H1 (cell line): Measurements from ENCODE around the gene PRMT2. TPM values are rescaled to one million over a fixed set of nuclear protein-coding genes. Genes with fewer than 3 reads are reported as not detected.
A peak's percentile ranks its signal among the peaks of the same experiment; 100 is the strongest.

ENCODE experiments used
- CTCF ChIA-PET: fragments of 300-600 bp; sonication (Branson Sonifier 250); formaldehyde crosslinking; loops from one replicate; lab custom pipeline; 2021; ENCODE audit not compliant: partially characterized antibody; lab: Charles Lee
- POLR2A ChIA-PET: fragments of 300-600 bp; sonication (Branson Sonifier 250); formaldehyde crosslinking; loops from one replicate; lab custom pipeline; 2021; ENCODE audit warnings: inconsistent platforms; ENCODE audit not compliant: partially characterized antibody; lab: Charles Lee
- DNase-seq, 2 experiments: peaks; one replicate each; pipeline versions ENCODE4 v3.0.0 to v3.0.0-alpha.2; 2010 to 2022; ENCODE audit warnings: low spot score in 2 of 2, low read depth in 1 of 2, mixed read lengths in 1 of 2
- FAIRE-seq: peaks from 2 replicates; lab custom pipeline; 2011; peaks lifted over from hg19 to GRCh38; lab: Jason Lieb, UNC
- H2AFZ ChIP-seq: 2 replicates; pipeline ENCODE4 v1.8.1; 2012; ENCODE audit warnings: low read length, inconsistent platforms
- H2AK5ac ChIP-seq: 2 replicates; pipeline ENCODE4 v1.6.1; 2013; ENCODE audit warnings: low read depth, low read length
- H2BK120ac ChIP-seq: replicated peaks from 2 replicates; pipeline ENCODE3; 2013; ENCODE audit warnings: low read depth, low read length, inconsistent platforms
- H2BK12ac ChIP-seq: 2 replicates; pipeline ENCODE4 v1.6.1; 2013; ENCODE audit warnings: low read depth, low read length
- H2BK15ac ChIP-seq: 2 replicates; pipeline ENCODE4 v1.6.1; 2013; ENCODE audit warnings: low read length
- H2BK20ac ChIP-seq: 2 replicates; pipeline ENCODE4 v1.6.1; 2013; ENCODE audit warnings: low read length
- H2BK5ac ChIP-seq: 2 replicates; pipeline ENCODE4 v1.6.1; 2013; ENCODE audit warnings: low read depth, low read length
- H3K14ac ChIP-seq: 2 replicates; pipeline ENCODE4 v1.6.1; 2013; ENCODE audit warnings: inconsistent platforms; ENCODE audit not compliant: insufficient read length
- H3K18ac ChIP-seq: 2 replicates; pipeline ENCODE4 v1.6.1; 2013; ENCODE audit warnings: low read length; ENCODE audit errors: extremely low read depth
- H3K23ac ChIP-seq: 2 replicates; pipeline ENCODE4 v1.6.1; 2013; ENCODE audit warnings: inconsistent platforms; ENCODE audit not compliant: insufficient read length
- H3K23me2 ChIP-seq: 2 replicates; pipeline ENCODE4 v1.6.1; 2013; ENCODE audit warnings: low read depth, low read length
- H3K27ac ChIP-seq: 2 replicates; pipeline ENCODE4 v1.6.1; 2011; ENCODE audit warnings: low read depth, low read length, inconsistent platforms
- H3K27me3 ChIP-seq, 4 experiments: replicated peaks in 1 of 4; 1 replicate in 1 of 4; 2 replicates in 3 of 4; pipeline versions ENCODE4 v1.6.1 to v1.8.1; 2011 to 2013; ENCODE audit warnings: low read length in 3 of 4, mild to moderate bottlenecking in 3 of 4, inconsistent platforms in 2 of 4, mixed read lengths in 2 of 4, moderate library complexity in 1 of 4; ENCODE audit not compliant: control insufficient read depth in 3 of 4, insufficient read depth in 3 of 4; ENCODE audit errors: extremely low read depth in 1 of 4
- H3K36me3 ChIP-seq, 4 experiments: 2 replicates each; pipeline versions ENCODE4 v1.6.1 to v1.8.1; 2011 to 2013; ENCODE audit warnings: mild to moderate bottlenecking in 4 of 4, low read length in 3 of 4, moderate library complexity in 2 of 4, control low read depth in 1 of 4, inconsistent platforms in 1 of 4; ENCODE audit not compliant: insufficient read depth in 4 of 4, control insufficient read depth in 2 of 4
- H3K4ac ChIP-seq: replicated peaks from 2 replicates; pipeline ENCODE3; 2013; ENCODE audit warnings: low read length, low read depth, mixed read lengths, inconsistent platforms; ENCODE audit not compliant: insufficient read length
- H3K4me1 ChIP-seq, 4 experiments: replicated peaks in 1 of 4; 1 replicate in 1 of 4; 2 replicates in 3 of 4; pipeline versions ENCODE4 v1.6.1 to v1.8.1; 2011 to 2013; ENCODE audit warnings: low read length in 3 of 4, inconsistent platforms in 2 of 4, mixed read lengths in 1 of 4; ENCODE audit not compliant: insufficient read depth in 4 of 4, control insufficient read depth in 3 of 4
- H3K4me2 ChIP-seq, 2 experiments: 2 replicates each; pipeline versions ENCODE4 v1.6.1 to v1.8.1; 2011 to 2013; ENCODE audit warnings: low read depth in 2 of 2, low read length in 2 of 2, control low read depth in 1 of 2, inconsistent platforms in 1 of 2, mild to moderate bottlenecking in 1 of 2; ENCODE audit not compliant: insufficient read depth in 1 of 2
- H3K4me3 ChIP-seq, 4 experiments: fragments of 200-600, 300-600 bp in 1 of 4; sonication (generic), shearing (Covaris generic), sonication (Bioruptor Twin) in 1 of 4; 2 replicates each; pipeline versions ENCODE4 v1.5.1 to v1.8.1; 2011 to 2016; ENCODE audit warnings: low read length in 4 of 4, low read depth in 3 of 4, control low read depth in 2 of 4, inconsistent platforms in 2 of 4, mild to moderate bottlenecking in 2 of 4, mixed read lengths in 1 of 4, moderate library complexity in 1 of 4; ENCODE audit not compliant: insufficient read depth in 2 of 4; ENCODE audit errors: extremely low read depth in 1 of 4
- H3K56ac ChIP-seq: replicated peaks from 2 replicates; pipeline ENCODE3; 2013; ENCODE audit warnings: low read depth, mild to moderate bottlenecking, mixed read lengths, low read length, inconsistent platforms; ENCODE audit not compliant: insufficient read length
- H3K79me1 ChIP-seq: 2 replicates; pipeline ENCODE4 v1.6.1; 2013; ENCODE audit warnings: low read depth, low read length, control low read depth
- H3K79me2 ChIP-seq, 2 experiments: 2 replicates each; pipeline versions ENCODE4 v1.6.1 to v1.8.1; 2012 to 2013; ENCODE audit warnings: low read length in 2 of 2, mild to moderate bottlenecking in 2 of 2, inconsistent platforms in 1 of 2; ENCODE audit not compliant: insufficient read depth in 2 of 2, control insufficient read depth in 1 of 2
- H3K9ac ChIP-seq, 4 experiments: replicated peaks in 1 of 4; 1 replicate in 1 of 4; 2 replicates in 3 of 4; pipeline versions ENCODE4 v1.6.1 to v1.8.1; 2011 to 2013; ENCODE audit warnings: low read depth in 3 of 4, low read length in 3 of 4, control low read depth in 2 of 4, mild to moderate bottlenecking in 2 of 4, moderate library complexity in 2 of 4, inconsistent platforms in 1 of 4; ENCODE audit errors: extremely low read depth in 1 of 4
- H3K9me3 ChIP-seq, 2 experiments: 2 replicates each; pipeline versions ENCODE4 v1.6.1 to v1.8.1; 2012 to 2013; ENCODE audit warnings: mild to moderate bottlenecking in 2 of 2, moderate library complexity in 2 of 2, control low read depth in 1 of 2, inconsistent platforms in 1 of 2, low read depth in 1 of 2, low read length in 1 of 2, mixed read lengths in 1 of 2; ENCODE audit not compliant: insufficient read depth in 2 of 2
- H4K20me1 ChIP-seq, 2 experiments: replicated peaks in 1 of 2; 2 replicates each; pipeline versions ENCODE3 to v1.8.1; 2011 to 2013; ENCODE audit warnings: inconsistent platforms in 2 of 2, low read length in 2 of 2, mild to moderate bottlenecking in 1 of 2; ENCODE audit not compliant: insufficient read depth in 2 of 2, control insufficient read depth in 1 of 2
- H4K5ac ChIP-seq: 2 replicates; pipeline ENCODE4 v1.6.1; 2013; ENCODE audit warnings: low read length, low read depth, mixed read lengths, inconsistent platforms; ENCODE audit not compliant: insufficient read length
- H4K8ac ChIP-seq: 2 replicates; pipeline ENCODE4 v1.8.0; 2013; ENCODE audit warnings: mild to moderate bottlenecking, moderate library complexity, low read length, inconsistent platforms; ENCODE audit not compliant: insufficient read depth; ENCODE audit errors: extremely low read depth
- H4K91ac ChIP-seq: replicated peaks from 2 replicates; pipeline ENCODE3; 2013; ENCODE audit warnings: low read length, mixed read lengths, inconsistent platforms; ENCODE audit not compliant: insufficient read length
- BCL11A ChIP-seq, 2 experiments: IDR thresholded peaks; one replicate each; pipeline ENCODE4 v1.6.1; 2011; ENCODE audit warnings: low read depth in 2 of 2, low read length in 2 of 2, mild to moderate bottlenecking in 2 of 2
- MAFK ChIP-seq: IDR thresholded peaks from 2 replicates; pipeline ENCODE4 v1.6.1; 2012; ENCODE audit warnings: low read depth, mild to moderate bottlenecking, improper control_type of control experiment, low read length
- TEAD4 ChIP-seq: IDR thresholded peaks from 2 replicates; pipeline ENCODE4 v1.6.1; 2012; ENCODE audit warnings: low read depth, low read length, inconsistent platforms, mixed read lengths
- WGBS, 2 experiments: shearing (Covaris generic) in 1 of 2; methylation state at CpG; one replicate each; pipeline versions ENCODE4 v1.1.6 to v1.1.7; 2013 to 2015; ENCODE audit warnings: low lambda C conversion rate in 2 of 2, mixed read lengths in 2 of 2, inconsistent platforms in 1 of 2, low coverage in 1 of 2, missing lambda C conversion rate in 1 of 2; ENCODE audit not compliant: insufficient replicate concordance in 2 of 2, insufficient coverage in 1 of 2, insufficient read length in 1 of 2; ENCODE audit errors: extremely low coverage in 1 of 2, missing lambda C conversion rate in 1 of 2; 5-methylcytosine and 5-hydroxymethylcytosine counted together
- polyA plus RNA-seq, 7 experiments: library from polyadenylated mRNA; depleted of rRNA in 3 of 7; stranded (reverse) in 5 of 7; unstranded in 2 of 7; fragments of >200 nt in 5 of 7; fragments of 200-250 nt in 2 of 7; gene quantifications; 1 replicate in 5 of 7; 2 replicates in 1 of 7; 4 replicates in 1 of 7; pipeline versions ENCODE4 v1.2.1 to v1.2.3, GENCODE V29; 2011 to 2013; ENCODE audit warnings: missing spikeins in 2 of 7, mixed read lengths in 2 of 7
- total RNA-seq: library from RNA; stranded (reverse); fragmentation: NEBNext Ultra II Directional; extraction: Animal tissue kit (Norgen Biotek cat#: 25700); gene quantifications from 2 replicates; pipeline ENCODE4 v1.2.1, GENCODE V29; 2021

The PRMT2 gene
- total and polyA plus RNA-seq, 2 of the 8 experiments (the other 6 are each of a cell fraction or from before 2014, with no cell fraction given): 45.8 to 59.2 TPM

DNA sequence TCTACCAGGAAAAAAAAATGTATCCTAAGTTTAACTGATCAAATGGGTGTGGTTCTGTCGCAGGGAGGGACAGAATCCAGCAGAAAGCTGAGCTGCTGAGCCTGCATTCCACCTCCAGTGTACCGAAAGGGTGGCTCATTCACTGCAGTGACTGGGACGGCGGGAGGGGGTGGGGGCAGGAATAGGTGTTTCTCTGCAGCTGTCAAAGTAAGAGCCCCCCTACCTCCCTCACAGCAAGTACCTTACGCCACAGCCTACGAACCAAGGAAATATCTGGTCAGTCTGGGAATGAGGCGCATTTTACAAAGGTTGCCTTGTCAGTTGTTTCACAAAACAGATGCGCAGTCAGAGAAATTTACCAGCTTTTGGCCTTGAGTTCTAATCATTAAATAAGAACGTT, 32.2 kb upstream of the PRMT2 start:
- H3K36me3 ChIP-seq: no peaks in the 10 kb centered on the region
- no peaks in the 10 kb centered on the region for H3K79me1 ChIP-seq
- H3K4me1 ChIP-seq: peaks cover 3 to 11% (median 4%) of the 10 kb centered on the region in 4 experiments; a peak in 4 of 7 replicates
- H2AFZ ChIP-seq: no peak overlapping the region
- H3K4me2 ChIP-seq: no peak overlapping the region
- no peak overlapping the region for H4K5ac ChIP-seq
- FAIRE-seq: no peak
- no peak overlapping the region for H2BK120ac ChIP-seq
- no peak overlapping the region for H2AK5ac ChIP-seq
- H2BK15ac ChIP-seq: no peak overlapping the region
- 0 out of 2 replicates have a peak, but pooled peaks have one; percentile 17 for TF ChIP-seq TEAD4
- TF ChIP-seq BCL11A (IDR thresholded peaks at IDR 0.05; ENCODE audit: low read depth in 2 of 2, low read length in 2 of 2): no peak
- 0 out of 2 replicates have a peak, but pooled peaks have one; percentile 5 for TF ChIP-seq MAFK
- TF ChIP-seq, all 59 proteins: peak for 2
- no peak overlapping the region for H3K18ac ChIP-seq
- no peak overlapping the region for H3K4ac ChIP-seq
- H2BK5ac ChIP-seq: no peak overlapping the region
- H3K79me2 ChIP-seq: no peaks in the 10 kb centered on the region
- no peak overlapping the region for H3K14ac ChIP-seq
- H3K23ac ChIP-seq: no peak overlapping the region
- no peak for DNase-seq
- no peak overlapping the region for H4K91ac ChIP-seq
- no peak overlapping the region for H3K4me3 ChIP-seq
- ChIA-PET POLR2A (no interaction called here), CTCF (interaction anchor here (0.7 to 1.8 kb wide), 2 partner anchors 18 to 631 kb away, joined by 6 read pairs; no protein-coding TSS in a partner anchor)
- H3K9me3 ChIP-seq: no peaks in the 10 kb centered on the region
- H3K56ac ChIP-seq: no peak overlapping the region
- H3K9ac ChIP-seq: no peak overlapping the region
- H4K8ac ChIP-seq: no peak overlapping the region
- H2BK12ac ChIP-seq: no peak overlapping the region
- H3K27ac ChIP-seq: no peak overlapping the region
- H3K23me2 ChIP-seq: no peaks in the 10 kb centered on the region
- H3K27me3 ChIP-seq: no peaks in the 10 kb centered on the region
- WGBS, 2 experiments: 53% methylated on average over 9 of the region's 9 CpGs; no CpG with 5 or more reads in 1 of the 2 experiments
- no peak overlapping the region for H2BK20ac ChIP-seq
- H4K20me1 ChIP-seq: no peaks in the 10 kb centered on the region
